ENCODE data around the gene SEMA6C. TPM values are rescaled to one million over a fixed set of nuclear protein-coding genes. Genes with fewer than 3 reads are reported as not detected.

SEMA6C gene
- total and polyA plus RNA-seq, 2 of the 13 experiments (the other 11 are each of a cell fraction or from before 2014, with no cell fraction given), result 1.4 to 2.9 TPM

DNA sequence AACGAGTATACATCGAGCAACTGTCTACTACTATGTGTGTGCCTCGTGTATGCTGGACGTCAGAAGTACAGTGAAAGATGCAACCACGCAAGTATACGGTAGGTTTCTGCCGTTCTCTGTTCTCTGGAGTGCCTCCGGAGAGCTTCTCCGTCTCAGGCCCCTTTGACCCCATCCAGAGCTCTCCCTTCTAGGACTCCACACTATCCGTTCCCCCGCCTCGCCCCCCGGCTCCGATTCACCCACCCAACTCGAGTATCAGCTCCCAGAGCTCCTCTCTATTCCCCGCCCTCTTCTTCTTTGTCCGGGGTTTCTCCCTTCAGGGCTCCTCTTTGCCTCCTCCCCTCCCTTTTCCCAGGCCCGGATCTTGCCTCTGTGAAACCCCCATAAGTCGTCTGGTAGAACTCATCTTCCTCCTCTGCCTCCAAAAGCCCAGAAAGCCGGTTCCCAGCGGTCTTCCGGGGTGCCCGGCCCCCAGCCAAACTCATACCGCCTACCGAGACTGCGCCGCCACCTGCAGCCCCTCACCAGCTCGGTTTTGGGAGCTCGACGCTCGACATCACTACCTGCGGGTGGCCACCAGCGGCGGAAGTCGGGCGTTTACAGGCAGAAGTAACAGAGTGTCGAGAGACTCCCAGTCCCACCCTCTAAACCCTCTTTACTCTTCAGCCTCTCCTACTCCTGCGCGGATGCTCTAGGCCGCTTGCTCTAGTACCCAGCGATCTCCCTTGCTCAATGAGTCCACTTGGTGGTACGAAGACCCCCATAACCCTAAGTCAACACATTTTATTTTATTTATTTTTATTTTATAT is 43.4 kb upstream of the SEMA6C start, which contains the start of gene VPS72 (continued):
- TF ChIP-seq, protein P1, sequence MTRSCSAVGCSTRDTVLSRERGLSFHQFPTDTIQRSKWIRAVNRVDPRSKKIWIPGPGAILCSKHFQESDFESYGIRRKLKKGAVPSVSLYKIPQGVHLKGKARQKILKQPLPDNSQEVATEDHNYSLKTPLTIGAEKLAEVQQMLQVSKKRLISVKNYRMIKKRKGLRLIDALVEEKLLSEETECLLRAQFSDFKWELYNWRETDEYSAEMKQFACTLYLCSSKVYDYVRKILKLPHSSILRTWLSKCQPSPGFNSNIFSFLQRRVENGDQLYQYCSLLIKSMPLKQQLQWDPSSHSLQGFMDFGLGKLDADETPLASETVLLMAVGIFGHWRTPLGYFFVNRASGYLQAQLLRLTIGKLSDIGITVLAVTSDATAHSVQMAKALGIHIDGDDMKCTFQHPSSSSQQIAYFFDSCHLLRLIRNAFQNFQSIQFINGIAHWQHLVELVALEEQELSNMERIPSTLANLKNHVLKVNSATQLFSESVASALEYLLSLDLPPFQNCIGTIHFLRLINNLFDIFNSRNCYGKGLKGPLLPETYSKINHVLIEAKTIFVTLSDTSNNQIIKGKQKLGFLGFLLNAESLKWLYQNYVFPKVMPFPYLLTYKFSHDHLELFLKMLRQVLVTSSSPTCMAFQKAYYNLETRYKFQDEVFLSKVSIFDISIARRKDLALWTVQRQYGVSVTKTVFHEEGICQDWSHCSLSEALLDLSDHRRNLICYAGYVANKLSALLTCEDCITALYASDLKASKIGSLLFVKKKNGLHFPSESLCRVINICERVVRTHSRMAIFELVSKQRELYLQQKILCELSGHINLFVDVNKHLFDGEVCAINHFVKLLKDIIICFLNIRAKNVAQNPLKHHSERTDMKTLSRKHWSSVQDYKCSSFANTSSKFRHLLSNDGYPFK (CRISPR knock-in tag; IDR thresholded peaks at IDR 0.05; ENCODE audit: borderline replicate concordance), result peak; percentile 88; the same call in 1 of the 2 replicates
- TF ChIP-seq PHF21A (CRISPR knock-in tag; IDR thresholded peaks at IDR 0.05) (peak; percentile 89), ZBTB7A (CRISPR knock-in tag; IDR thresholded peaks at IDR 0.05) (0 out of 2 replicates have a peak, but pooled peaks have one; percentile 47), FOXO1 (CRISPR knock-in tag; IDR thresholded peaks at IDR 0.05) (0 out of 2 replicates have a peak, but pooled peaks have one; percentile 52), MTA3 (CRISPR knock-in tag; IDR thresholded peaks at IDR 0.05) (no peak), GABPA (IDR thresholded peaks at IDR 0.05; ENCODE audit: low read depth, low read length) (peak; percentile 70), GABPA (CRISPR knock-in tag; IDR thresholded peaks at IDR 0.05; ENCODE audit: low read depth) (peak; percentile 94), REXO4 (CRISPR knock-in tag; IDR thresholded peaks at IDR 0.05; ENCODE audit: borderline replicate concordance) (no peak), SALL1 (CRISPR knock-in tag; IDR thresholded peaks at IDR 0.05) (peak; percentile 86), PCBP1 (IDR thresholded peaks at IDR 0.05; ENCODE audit: borderline replicate concordance, low read depth, low read length) (peak; percentile 40; the same call in 1 of the 2 replicates), ZNF629 (CRISPR knock-in tag; conservative IDR thresholded peaks at IDR 0.05) (no peak; the same call in 1 of the 2 replicates), HES4 (CRISPR knock-in tag; IDR thresholded peaks at IDR 0.05; ENCODE audit: borderline replicate concordance) (0 out of 2 replicates have a peak, but pooled peaks have one; percentile 15), ZNF709 (CRISPR knock-in tag; IDR thresholded peaks at IDR 0.05) (peak; percentile 75), U2AF1 (optimal IDR thresholded peaks at IDR 0.05; ENCODE audit: low read depth, low read length) (no peak), HNRNPK (IDR thresholded peaks at IDR 0.05; ENCODE audit: low read depth, low read length, poor library complexity, severe bottlenecking) (no peak), KMT2B (CRISPR knock-in tag; IDR thresholded peaks at IDR 0.05) (peak; percentile 93), REPIN1 (CRISPR knock-in tag; IDR thresholded peaks at IDR 0.05; ENCODE audit: borderline replicate concordance, low read depth) (peak; percentile 86; the same call in 1 of the 2 replicates), HDAC2 (CRISPR knock-in tag; IDR thresholded peaks at IDR 0.05) (peak; percentile 75), ZSCAN29 (CRISPR knock-in tag; conservative IDR thresholded peaks at IDR 0.05) (no peak), IRF2 (CRISPR knock-in tag; IDR thresholded peaks at IDR 0.05) (peak; percentile 93), ZNF720 (CRISPR knock-in tag; IDR thresholded peaks at IDR 0.05) (no peak), XRCC5 (optimal IDR thresholded peaks at IDR 0.05; ENCODE audit: low read length) (peak; percentile 100), SOX6 (IDR thresholded peaks at IDR 0.05) (no peak), SOX6 (CRISPR knock-in tag; IDR thresholded peaks at IDR 0.05) (peak; percentile 68)
- TF ChIP-seq, protein P2, sequence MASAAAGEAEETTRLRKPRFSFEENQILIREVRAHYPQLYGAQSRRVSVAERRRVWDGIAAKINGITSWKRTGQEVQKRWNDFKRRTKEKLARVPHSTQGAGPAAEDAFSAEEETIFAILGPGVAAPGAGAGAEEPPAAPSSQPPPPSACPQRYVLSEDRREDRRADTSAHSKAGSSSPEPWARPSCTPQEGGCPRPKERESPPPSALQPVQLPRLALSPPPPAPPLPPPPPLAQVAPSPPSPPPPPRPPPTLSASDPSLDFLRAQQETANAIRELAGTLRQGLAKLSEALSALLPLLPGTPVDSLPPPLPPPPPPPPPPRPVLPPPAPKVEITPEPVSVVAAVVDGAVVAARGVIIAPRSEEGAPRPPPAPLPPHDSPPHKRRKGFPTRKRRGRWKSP (CRISPR knock-in tag; IDR thresholded peaks at IDR 0.05), result peak; percentile 65
- TF ChIP-seq, protein P3, sequence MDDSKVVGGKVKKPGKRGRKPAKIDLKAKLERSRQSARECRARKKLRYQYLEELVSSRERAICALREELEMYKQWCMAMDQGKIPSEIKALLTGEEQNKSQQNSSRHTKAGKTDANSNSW (CRISPR knock-in tag; IDR thresholded peaks at IDR 0.05; ENCODE audit: borderline replicate concordance), result no peak
